SK-N-MC (cell line): Measurements from ENCODE around the gene WNT8B.

Experiments used
- DNase-seq: peaks from one replicate; pipeline ENCODE4 v3.0.0-alpha.2; 2011; ENCODE audit warnings: low read depth, low spot score
- H3K27ac ChIP-seq: fragments of 200-600 bp; sonication (generic); 2 replicates; pipeline ENCODE4 v1.5.1; 2016; ENCODE audit warnings: mixed run types
- H3K36me3 ChIP-seq: fragments of 200-600 bp; sonication (generic); 2 replicates; pipeline ENCODE4 v1.6.1; 2017; ENCODE audit warnings: antibody characterized with exemption, low read length, mixed read lengths; ENCODE audit not compliant: insufficient read depth
- H3K4me3 ChIP-seq: fragments of 200-600 bp; sonication (generic); 2 replicates; pipeline ENCODE4 v1.5.1; 2016
- H3K9ac ChIP-seq: fragments of 200-600 bp; sonication (generic); 2 replicates; pipeline ENCODE4 v1.8.0; 2017; ENCODE audit warnings: mixed run types, mixed read lengths; ENCODE audit not compliant: insufficient read length
- H3K9me3 ChIP-seq: fragments of 200-600 bp; sonication (generic); 2 replicates; pipeline ENCODE4 v1.6.1; 2017; ENCODE audit warnings: low read depth, mild to moderate bottlenecking, antibody characterized with exemption, low read length, moderate library complexity, mixed read lengths
- EZH2 ChIP-seq: fragments of 200-600 bp; sonication (generic); IDR thresholded peaks from one replicate; pipeline ENCODE4 v1.6.1; 2017; ENCODE audit warnings: antibody characterized with exemption
- FOXP2 ChIP-seq: optimal IDR thresholded peaks from 2 replicates; pipeline ENCODE3; 2011; ENCODE audit warnings: mild to moderate bottlenecking, moderate library complexity; ENCODE audit not compliant: insufficient read depth; ENCODE audit errors: extremely low read length, control extremely low read depth
- POLR2AphosphoS5 ChIP-seq: IDR thresholded peaks from 2 replicates; pipeline ENCODE4 v1.6.1; 2012; ENCODE audit warnings: mild to moderate bottlenecking, low read depth, low read length, borderline replicate concordance

WNT8B gene

GRCh38 chr10:100480002-100480401 lies 17.2 kb downstream of the WNT8B start:
- Histone ChIP-seq H3K4me3 (no peak overlapping the region), H3K9me3 (no peaks in the 10 kb centered on the region), H3K27ac (no peak overlapping the region), H3K36me3 (no peaks in the 10 kb centered on the region), H3K9ac (no peak overlapping the region)
- TF ChIP-seq POLR2AphosphoS5 (no peak), FOXP2 (no peak), EZH2 (no peak)
- no peak for DNase-seq

GRCh38 chr10:100481462-100482081 lies 18.8 kb downstream of the WNT8B start:
- Histone ChIP-seq H3K9ac (no peak overlapping the region), H3K27ac (no peak overlapping the region), H3K9me3 (no peaks in the 10 kb centered on the region), H3K36me3 (no peaks in the 10 kb centered on the region), H3K4me3 (peak overlapping the region; percentile 63)
- peak; percentile 34 for DNase-seq
- TF ChIP-seq EZH2, result no peak
- TF ChIP-seq FOXP2, result no peak
- no peak for TF ChIP-seq POLR2AphosphoS5

GRCh38 chr10:100482181-100482833 lies 19.5 kb downstream of the WNT8B start:
- TF ChIP-seq EZH2 (no peak), POLR2AphosphoS5 (no peak), FOXP2 (no peak)
- no peaks in the 10 kb centered on the region for H3K36me3 ChIP-seq
- no peak for DNase-seq
- H3K4me3 ChIP-seq, result peak overlapping the region; percentile 63
- no peak overlapping the region for H3K9ac ChIP-seq
- no peak overlapping the region for H3K27ac ChIP-seq
- no peaks in the 10 kb centered on the region for H3K9me3 ChIP-seq

- peak overlapping the region; percentile 63 for H3K4me3 ChIP-seq
- no peak for TF ChIP-seq FOXP2
- no peak for TF ChIP-seq EZH2
- no peak for TF ChIP-seq POLR2AphosphoS5
- H3K36me3 ChIP-seq, result no peaks in the 10 kb centered on the region
- no peak for DNase-seq
- H3K9me3 ChIP-seq, result no peaks in the 10 kb centered on the region
- no peak overlapping the region for H3K9ac ChIP-seq
- no peak overlapping the region for H3K27ac ChIP-seq
Observed at GRCh38 chr10:100482834-100483185, 20.0 kb downstream of the WNT8B start.

- Histone ChIP-seq H3K9ac (no peak overlapping the region), H3K36me3 (no peaks in the 10 kb centered on the region; the same call in 1 of the 2 replicates), H3K4me3 (no peak overlapping the region), H3K27ac (no peak overlapping the region), H3K9me3 (no peaks in the 10 kb centered on the region)
- DNase-seq, result no peak
- TF ChIP-seq EZH2, result no peak
Observed at GRCh38 chr10:100483876-100484666, 21.3 kb downstream of the WNT8B start.

GRCh38 chr10:100485366-100485765 lies 22.6 kb downstream of the WNT8B start:
- DNase-seq, result no peak
- TF ChIP-seq EZH2 (no peak), POLR2AphosphoS5 (no peak), FOXP2 (no peak)
- Histone ChIP-seq H3K4me3 (no peak overlapping the region), H3K36me3 (no peaks in the 10 kb centered on the region; the same call in 1 of the 2 replicates), H3K27ac (no peak overlapping the region), H3K9ac (no peak overlapping the region), H3K9me3 (no peaks in the 10 kb centered on the region)

- Histone ChIP-seq H3K36me3 (no peaks in the 10 kb centered on the region; the same call in 1 of the 2 replicates), H3K27ac (no peak overlapping the region), H3K4me3 (no peak overlapping the region), H3K9me3 (no peaks in the 10 kb centered on the region), H3K9ac (no peak overlapping the region)
- no peak for DNase-seq
- TF ChIP-seq EZH2, result no peak
- no peak for TF ChIP-seq FOXP2
- no peak for TF ChIP-seq POLR2AphosphoS5
Observed at GRCh38 chr10:100485801-100486495, 23.1 kb downstream of the WNT8B start.

GRCh38 chr10:100487529-100487928 lies 24.7 kb downstream of the WNT8B start:
- Histone ChIP-seq H3K4me3 (no peak overlapping the region), H3K36me3 (no peaks in the 10 kb centered on the region; the same call in 1 of the 2 replicates)
- TF ChIP-seq POLR2AphosphoS5 (no peak), EZH2 (no peak), FOXP2 (no peak)

More at GRCh38 chr10:100487529-100487928, 24.7 kb downstream of the WNT8B start:
- Histone ChIP-seq H3K9ac (no peak overlapping the region), H3K9me3 (no peaks in the 10 kb centered on the region), H3K27ac (no peak overlapping the region)
- DNase-seq, result no peak
